Melanocyte of skin (primary cell): ENCODE measurements around the gene HCFC2. TPM values are rescaled to one million over a fixed set of nuclear protein-coding genes. Genes with fewer than 3 reads are reported as not detected.

Experiments used
- small RNA-seq, 2 donors: library from RNA; depleted of rRNA; stranded (forward); fragments of <200 nt; gene quantifications; one replicate each; pipeline ENCODE3, GENCODE V24; 2012
- total RNA-seq, 2 donors: library from RNA; depleted of rRNA; stranded (reverse); fragments of >200 nt; gene quantifications; 2 replicates each; pipeline ENCODE4 v1.2.3, GENCODE V29; 2012

The HCFC2 gene
- total RNA-seq = 10 to 100 TPM in 1 of 2 donors, 1 to 10 TPM in 1; 9.7 to 12.0 TPM

GRCh38 chr12:104064031-104064841, at the start of gene HCFC2:
Gene HCFC2 (plus strand): TSS chr12:104064531. CDS start chr12:104064561, 30 bp downstream.

GRCh38 chr12:104049903-104050356, 14.4 kb upstream of the HCFC2 start, which contains the start of gene GLT8D2:
Gene GLT8D2 (minus strand): TSS chr12:104050187. CDS start chr12:104019648, 30,539 bp downstream.

GRCh38 chr12:104137902-104138796, 73.8 kb downstream of the HCFC2 start, which contains the start of gene NFYB:
Gene NFYB (minus strand): TSS chr12:104138210. CDS start chr12:104135453, 2,757 bp downstream.

Small RNA genes lying within 50 kb of the gene (small RNA-seq; reads per million reads assigned to genes)
- gene RNA5SP370 = 0 reads per million in 2 donors

Other genes with a start within 250 kb of the HCFC2 start
- gene NT5DC3, start 223.3 kb upstream of the HCFC2 start, total RNA-seq = 10 to 100 TPM; 23.4 to 29.6 TPM
- gene HSP90B1, start 134.1 kb upstream of the HCFC2 start, total RNA-seq = 100 to 1,000 TPM; 240 to 492 TPM
- gene TDG, start 98.7 kb upstream of the HCFC2 start, total RNA-seq = 10 to 100 TPM; 15.5 to 22.0 TPM
- gene GLT8D2, start 14.3 kb upstream of the HCFC2 start, total RNA-seq = 1 to 10 TPM in 1 of 2 donors, not detected in 1; 1.7 TPM
- 1 to 10 TPM; 5.5 to 9.0 TPM for gene NFYB, start 73.7 kb downstream of the HCFC2 start, total RNA-seq
- gene TXNRD1, start 151.2 kb downstream of the HCFC2 start, total RNA-seq = 100 to 1,000 TPM; 162 to 313 TPM
- gene EID3, start 239.2 kb downstream of the HCFC2 start, total RNA-seq = 10 to 100 TPM in 1 of 2 donors, 1 to 10 TPM in 1; 3.4 to 11.3 TPM